ENCODE measurements around the gene ARIH2.
"Not testable (repeated sequence)": the region's sequence is repeated elsewhere in the genome, so short reads cannot be mapped to it uniquely, and the experiment has no call there.

Gene ARIH2

GRCh38 chr3:48899273-48899672 is 19.4 kb upstream of the ARIH2 start:
- peak overlapping the region; percentile 88 for H3K4me3 ChIP-seq (ENCODE audit: low read length)
- no peak for TF ChIP-seq CTCF (conservative IDR thresholded peaks at IDR 0.05; ENCODE audit: low read length)
- DNase-seq (ENCODE audit: low read depth), result no peak

GRCh38 chr3:48907026-48907425 is 11.6 kb upstream of the ARIH2 start:
- H3K4me3 ChIP-seq (ENCODE audit: low read length); DNase-seq (ENCODE audit: low read depth): not testable (repeated sequence)

GRCh38 chr3:48915296-48915695 is 3.3 kb upstream of the ARIH2 start:
- TF ChIP-seq CTCF (conservative IDR thresholded peaks at IDR 0.05; ENCODE audit: low read length), result no peak
- no peak overlapping the region for H3K4me3 ChIP-seq (ENCODE audit: low read length)
- DNase-seq (ENCODE audit: low read depth), result no peak

- no peak for TF ChIP-seq CTCF (conservative IDR thresholded peaks at IDR 0.05; ENCODE audit: low read length)
- no peak for DNase-seq (ENCODE audit: low read depth)
- peak overlapping the region; percentile 85 for H3K4me3 ChIP-seq (ENCODE audit: low read length)
These were observed 835 bp downstream of the ARIH2 start for GRCh38 chr3:48919215-48920138.

- H3K4me3 ChIP-seq (ENCODE audit: low read length), result no peak overlapping the region
- no peak for TF ChIP-seq CTCF (conservative IDR thresholded peaks at IDR 0.05; ENCODE audit: low read length)
- DNase-seq (ENCODE audit: low read depth), result peak; percentile 17
These were observed 8.1 kb downstream of the ARIH2 start for GRCh38 chr3:48926425-48927392.

GRCh38 chr3:48927928-48928327 is 9.3 kb downstream of the ARIH2 start:
- H3K4me3 ChIP-seq (ENCODE audit: low read length), result no peak overlapping the region
- DNase-seq (ENCODE audit: low read depth), result no peak
- TF ChIP-seq CTCF (conservative IDR thresholded peaks at IDR 0.05; ENCODE audit: low read length), result no peak

GRCh38 chr3:48928679-48929078 is 10.0 kb downstream of the ARIH2 start:
- DNase-seq (ENCODE audit: low read depth), result no peak
- no peak overlapping the region for H3K4me3 ChIP-seq (ENCODE audit: low read length)
- TF ChIP-seq CTCF (conservative IDR thresholded peaks at IDR 0.05; ENCODE audit: low read length), result no peak

All from AG10803 (cell line).